Breast epithelium (tissue), 3 donors: ENCODE data around the gene ZNF600.

Experiments used
- POLR2A ChIP-seq: fragments of 450-650 bp; IDR thresholded peaks from one replicate; pipeline ENCODE4 v1.6.1; 2016; ENCODE audit warnings: antibody characterized with exemption, mild to moderate bottlenecking, moderate library complexity
- POLR2AphosphoS5 ChIP-seq, 3 donors: sonication (generic); formaldehyde crosslinking; IDR thresholded peaks; one replicate each; pipeline ENCODE4 v1.6.1; 2017; ENCODE audit warnings: antibody characterized with exemption in 3 of 3
- TF ChIP-seq, protein P1 (sequence below), 3 donors: fragments of 450-650 bp; IDR thresholded peaks; one replicate each; pipeline ENCODE4 v1.5.1; 2016 to 2017; ENCODE audit warnings: antibody characterized with exemption in 3 of 3, mild to moderate bottlenecking in 3 of 3, moderate library complexity in 3 of 3

DNA sequence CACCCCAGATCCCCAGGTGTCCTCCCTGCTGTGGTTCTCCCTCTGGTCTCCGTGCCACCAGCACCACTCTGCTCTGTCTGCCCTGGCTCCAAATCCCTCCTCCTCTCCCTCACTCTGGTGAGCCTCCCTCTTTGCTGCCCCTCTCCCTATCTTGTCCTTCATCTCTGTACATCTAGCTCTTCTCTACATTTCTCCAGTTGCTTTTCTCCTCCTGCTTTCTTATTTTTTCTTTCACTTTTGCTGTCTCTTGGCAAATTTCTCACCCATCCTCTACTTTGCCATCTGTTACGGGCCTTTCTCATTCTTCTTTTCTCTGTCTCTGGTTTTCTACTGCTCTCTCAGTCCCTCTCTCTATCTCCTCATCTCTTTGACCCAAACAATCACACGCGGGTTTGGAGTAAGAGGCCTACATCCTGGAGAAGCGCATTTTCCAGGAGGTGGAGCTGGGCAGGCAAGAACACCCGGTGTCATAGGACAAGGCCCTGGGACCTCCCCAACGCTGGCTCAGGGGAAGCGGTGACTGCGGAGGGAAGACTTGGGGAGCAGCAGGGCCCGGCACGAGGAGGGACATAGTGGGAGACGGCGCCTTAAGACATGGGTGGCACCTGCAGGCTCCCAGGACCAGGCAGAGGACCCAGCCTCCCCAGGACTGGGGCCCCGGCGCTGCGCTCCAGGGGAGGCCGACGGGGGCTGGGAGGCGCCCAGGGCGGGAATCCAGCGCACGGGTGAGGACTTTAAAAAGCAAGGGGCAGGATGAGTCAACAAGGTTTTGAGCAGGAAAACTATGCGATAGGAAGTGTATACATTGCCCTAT lies 61.7 kb downstream of the ZNF600 start:
- no peak for TF ChIP-seq POLR2AphosphoS5 (IDR thresholded peaks at IDR 0.05)
- TF ChIP-seq, protein P1, sequence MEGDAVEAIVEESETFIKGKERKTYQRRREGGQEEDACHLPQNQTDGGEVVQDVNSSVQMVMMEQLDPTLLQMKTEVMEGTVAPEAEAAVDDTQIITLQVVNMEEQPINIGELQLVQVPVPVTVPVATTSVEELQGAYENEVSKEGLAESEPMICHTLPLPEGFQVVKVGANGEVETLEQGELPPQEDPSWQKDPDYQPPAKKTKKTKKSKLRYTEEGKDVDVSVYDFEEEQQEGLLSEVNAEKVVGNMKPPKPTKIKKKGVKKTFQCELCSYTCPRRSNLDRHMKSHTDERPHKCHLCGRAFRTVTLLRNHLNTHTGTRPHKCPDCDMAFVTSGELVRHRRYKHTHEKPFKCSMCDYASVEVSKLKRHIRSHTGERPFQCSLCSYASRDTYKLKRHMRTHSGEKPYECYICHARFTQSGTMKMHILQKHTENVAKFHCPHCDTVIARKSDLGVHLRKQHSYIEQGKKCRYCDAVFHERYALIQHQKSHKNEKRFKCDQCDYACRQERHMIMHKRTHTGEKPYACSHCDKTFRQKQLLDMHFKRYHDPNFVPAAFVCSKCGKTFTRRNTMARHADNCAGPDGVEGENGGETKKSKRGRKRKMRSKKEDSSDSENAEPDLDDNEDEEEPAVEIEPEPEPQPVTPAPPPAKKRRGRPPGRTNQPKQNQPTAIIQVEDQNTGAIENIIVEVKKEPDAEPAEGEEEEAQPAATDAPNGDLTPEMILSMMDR (IDR thresholded peaks at IDR 0.05), result no peak
- TF ChIP-seq POLR2A, result no peak
